NCI-H748 (cell line): ENCODE data around the gene GRIK5.

Experiments used
- DNase-seq: peaks from one replicate; lab custom pipeline; 2025; ENCODE audit not compliant: unreplicated experiment; lab: John Stamatoyannopoulos, UW

Gene GRIK5

GRCh38 chr19:42095142-42095813, 25.3 kb upstream of the GRIK5 start:
- DNase-seq, result no peak

DNA sequence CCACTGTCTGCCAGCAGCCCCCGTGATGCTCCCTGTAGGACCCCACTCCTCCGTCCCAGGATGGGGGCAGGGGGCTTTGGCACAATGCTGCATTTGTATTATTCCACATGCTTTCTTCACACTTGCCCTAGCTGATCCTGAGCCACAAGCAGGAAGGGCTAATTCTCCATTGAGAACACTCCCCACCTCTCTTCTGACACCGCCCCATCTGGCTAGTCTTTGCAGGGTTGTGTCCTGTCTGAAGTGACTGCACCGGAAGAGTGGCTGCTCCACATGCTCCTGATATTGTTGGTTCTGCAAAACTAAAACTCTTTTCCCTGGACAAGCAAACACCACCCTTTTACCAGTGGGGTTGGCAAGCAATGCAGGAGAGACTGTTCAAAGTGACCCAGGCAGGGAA, 23.9 kb upstream of the GRIK5 start:
- DNase-seq, result no peak

- DNase-seq, result no peak
Observed at GRCh38 chr19:42093505-42093904, 23.5 kb upstream of the GRIK5 start.

- peak; percentile 71 for DNase-seq
Observed at GRCh38 chr19:42092350-42092749, 22.3 kb upstream of the GRIK5 start.

DNA sequence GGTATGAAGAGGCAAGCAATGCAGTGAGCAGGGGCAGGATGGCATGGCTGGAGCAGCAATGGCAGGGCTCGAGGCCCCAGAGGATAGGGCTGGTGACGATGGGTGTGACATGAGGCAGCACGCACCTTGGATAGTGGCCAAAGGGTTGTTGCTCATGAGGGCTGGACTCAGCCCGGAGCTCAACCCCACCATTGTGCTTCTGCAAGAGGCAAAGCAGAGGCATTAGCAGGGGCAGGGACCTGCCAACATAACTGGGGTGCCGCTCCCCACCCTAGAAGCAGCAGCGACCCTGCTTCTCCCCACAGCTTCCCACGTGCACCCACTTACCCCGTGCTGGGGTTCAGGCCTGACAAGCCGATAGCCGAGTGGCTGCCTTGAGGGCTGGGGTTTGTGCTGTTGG, 21.7 kb upstream of the GRIK5 start:
- DNase-seq, result peak; percentile 40

DNA sequence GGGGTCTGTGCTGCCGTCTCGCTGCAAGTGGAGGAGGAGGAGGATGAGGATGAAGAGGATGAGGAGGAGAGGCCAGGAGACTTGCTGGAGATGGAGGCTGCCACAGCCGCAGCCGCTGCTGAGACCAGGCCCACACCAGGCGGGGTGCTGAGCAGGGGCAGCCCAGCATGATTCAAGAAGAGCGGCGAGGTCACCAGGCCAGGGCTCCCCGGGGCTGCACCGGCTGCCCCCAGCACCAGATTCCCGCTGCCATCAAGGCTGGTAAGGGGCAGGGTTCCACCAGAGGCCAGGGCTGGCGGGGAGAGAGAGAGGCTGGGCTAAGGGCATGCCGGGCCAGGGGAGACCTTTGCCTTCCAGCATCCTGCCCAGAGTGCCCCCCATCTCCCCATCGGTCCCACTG, 21.3 kb upstream of the GRIK5 start:
- no peak for DNase-seq

GRCh38 chr19:42090672-42091071, 20.7 kb upstream of the GRIK5 start:
- no peak for DNase-seq

- DNase-seq, result no peak
Observed at GRCh38 chr19:42089772-42090171, 19.8 kb upstream of the GRIK5 start.

DNA sequence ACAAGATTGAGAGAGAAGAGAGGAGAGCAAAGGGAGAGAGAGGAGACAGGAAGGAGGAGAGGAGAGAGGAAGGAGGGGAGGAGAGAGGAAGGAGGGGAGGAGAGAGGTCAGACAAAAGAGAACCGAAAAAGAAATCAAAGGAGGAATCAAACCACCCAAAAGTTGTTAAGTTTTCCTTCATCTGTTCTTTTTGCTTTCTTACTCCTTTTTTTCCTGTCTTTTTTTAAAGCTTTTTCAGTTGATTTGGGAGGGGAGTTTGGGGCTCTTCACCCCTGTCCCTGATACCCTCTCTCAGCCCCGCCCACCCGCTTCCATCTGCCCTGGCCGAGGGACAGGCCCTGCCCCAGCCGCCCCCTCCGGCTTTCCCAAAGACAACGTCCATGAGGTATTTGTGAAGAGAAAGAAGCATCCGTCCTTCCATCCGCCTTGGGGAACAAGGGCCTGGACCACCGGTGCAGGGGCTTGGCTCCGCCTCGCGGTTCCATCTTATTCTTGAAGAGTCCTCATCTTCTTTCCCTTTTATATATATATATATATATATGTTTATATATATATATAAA, 19.3 kb upstream of the GRIK5 start:
- DNase-seq, result no peak

- no peak for DNase-seq
Observed at GRCh38 chr19:42088471-42089190, 18.6 kb upstream of the GRIK5 start.

DNA sequence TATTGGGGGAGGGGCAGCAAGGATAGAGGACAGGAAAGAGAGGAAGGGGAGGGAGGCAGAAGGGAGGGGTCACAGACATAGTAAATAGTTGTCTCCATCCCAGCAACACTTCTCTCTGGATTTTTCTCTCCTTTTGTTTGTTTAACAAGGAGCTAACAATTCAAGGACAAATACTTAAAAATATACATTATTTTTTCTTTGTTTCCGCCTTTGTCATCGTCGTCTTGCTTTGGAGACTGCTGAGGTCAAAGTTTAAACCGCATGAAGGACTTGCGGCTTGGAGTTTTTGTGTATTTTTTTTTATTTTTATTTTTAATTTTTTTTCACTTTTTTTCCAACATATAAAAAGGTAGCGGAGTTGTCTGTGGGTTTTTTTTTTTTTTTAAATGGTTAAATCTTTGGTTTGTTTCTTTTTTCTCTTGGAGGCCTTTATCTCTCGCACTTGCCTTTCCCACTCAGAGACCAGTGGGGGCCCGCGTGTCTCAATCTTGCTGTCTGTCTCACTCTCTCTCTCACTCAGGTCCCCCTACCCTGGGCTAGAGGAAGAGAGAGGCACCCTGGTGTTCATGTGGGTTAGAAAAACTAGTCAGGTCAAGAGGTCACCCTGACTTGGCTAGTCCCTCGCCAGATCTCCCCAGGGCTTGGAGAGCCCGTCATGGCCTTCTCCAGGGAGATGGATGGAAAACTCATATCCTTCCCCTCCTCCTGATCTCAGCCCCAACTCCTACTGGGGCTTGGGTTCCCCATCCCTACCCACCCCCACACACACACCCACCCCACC, 17.0 kb upstream of the GRIK5 start:
- no peak for DNase-seq

DNA sequence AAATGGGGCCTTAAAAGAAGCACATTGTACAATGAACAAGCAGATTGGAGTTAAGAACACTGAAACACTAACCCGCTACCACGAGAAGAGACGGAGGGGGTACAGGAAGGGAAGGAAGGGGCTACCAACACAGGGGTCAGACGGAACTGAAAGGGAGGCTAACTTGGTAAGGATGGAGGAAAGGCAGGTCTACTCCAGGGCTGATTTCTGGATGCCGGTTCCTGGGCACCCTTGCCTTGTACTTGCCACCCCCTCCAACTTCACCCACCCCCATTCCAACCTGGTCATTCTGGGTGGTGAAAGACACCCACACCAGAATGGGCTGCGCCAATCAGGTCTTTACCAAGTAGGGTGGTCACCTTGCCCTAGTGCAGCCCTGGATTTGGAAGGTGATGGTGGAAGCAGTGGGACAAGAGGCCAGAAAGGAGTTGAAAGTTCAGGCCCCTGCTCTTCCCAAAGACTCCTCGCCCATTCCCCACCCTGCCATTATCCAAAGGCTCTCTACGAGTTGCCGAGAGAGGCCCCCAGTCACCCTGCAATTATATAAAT, 16.3 kb upstream of the GRIK5 start:
- DNase-seq, result no peak

GRCh38 chr19:42083537-42083936, 13.5 kb upstream of the GRIK5 start:
- no peak for DNase-seq

DNA sequence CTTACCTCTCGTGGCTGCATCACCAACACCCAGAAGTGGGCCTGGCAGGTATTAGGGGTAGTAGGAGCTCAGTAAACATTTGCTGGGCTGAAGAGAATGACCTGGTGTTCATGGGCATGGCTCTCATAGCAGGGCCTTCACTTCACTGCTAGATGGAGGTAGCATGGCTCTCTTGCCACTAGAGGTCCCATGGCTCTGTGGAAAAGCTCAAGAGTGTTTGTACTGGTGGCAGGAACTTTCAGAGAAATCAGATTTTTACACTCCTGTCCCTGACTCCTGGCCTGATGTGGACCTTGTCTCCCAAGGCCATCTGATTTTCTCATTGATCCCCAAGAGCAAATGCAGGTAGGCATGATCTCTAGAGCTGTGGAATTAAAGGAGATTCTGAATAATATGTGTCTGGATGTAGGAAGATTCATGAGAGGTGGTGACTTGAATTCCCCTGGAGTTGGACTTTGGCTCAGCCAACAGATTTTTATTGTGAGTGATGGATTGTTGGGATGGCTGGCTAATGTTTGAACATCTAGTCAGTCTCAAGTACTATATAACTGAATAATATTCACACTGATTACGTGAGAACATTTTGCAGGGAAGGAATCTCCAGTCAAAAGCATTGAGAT, 11.7 kb upstream of the GRIK5 start:
- peak; percentile 22 for DNase-seq

GRCh38 chr19:42080764-42081375, 10.9 kb upstream of the GRIK5 start:
- DNase-seq, result no peak

DNA sequence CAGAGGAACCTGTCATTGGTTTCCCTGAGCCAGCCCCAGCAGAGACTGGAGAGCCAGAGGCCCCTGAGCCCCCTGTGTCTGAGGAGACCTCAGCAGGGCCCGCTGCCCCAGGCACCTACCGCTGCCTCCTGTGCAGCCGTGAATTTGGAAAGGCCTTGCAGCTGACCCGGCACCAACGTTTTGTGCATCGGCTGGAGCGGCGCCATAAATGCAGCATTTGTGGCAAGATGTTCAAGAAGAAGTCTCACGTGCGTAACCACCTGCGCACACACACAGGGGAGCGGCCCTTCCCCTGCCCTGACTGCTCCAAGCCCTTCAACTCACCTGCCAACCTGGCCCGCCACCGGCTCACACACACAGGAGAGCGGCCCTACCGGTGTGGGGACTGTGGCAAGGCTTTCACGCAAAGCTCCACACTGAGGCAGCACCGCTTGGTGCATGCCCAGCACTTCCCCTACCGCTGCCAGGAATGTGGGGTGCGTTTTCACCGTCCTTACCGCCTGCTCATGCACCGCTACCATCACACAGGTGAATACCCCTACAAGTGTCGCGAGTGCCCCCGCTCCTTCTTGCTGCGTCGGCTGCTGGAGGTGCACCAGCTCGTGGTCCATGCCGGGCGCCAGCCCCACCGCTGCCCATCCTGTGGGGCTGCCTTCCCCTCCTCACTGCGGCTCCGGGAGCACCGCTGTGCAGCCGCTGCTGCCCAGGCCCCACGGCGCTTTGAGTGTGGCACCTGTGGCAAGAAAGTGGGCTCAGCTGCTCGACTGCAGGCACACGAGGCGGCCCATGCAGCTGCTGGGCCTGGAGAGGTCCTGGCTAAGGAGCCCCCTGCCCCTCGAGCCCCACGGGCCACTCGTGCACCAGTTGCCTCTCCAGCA, 10.1 kb upstream of the GRIK5 start:
- DNase-seq, result no peak

GRCh38 chr19:42079276-42079669, 9.3 kb upstream of the GRIK5 start:
- no peak for DNase-seq

DNA sequence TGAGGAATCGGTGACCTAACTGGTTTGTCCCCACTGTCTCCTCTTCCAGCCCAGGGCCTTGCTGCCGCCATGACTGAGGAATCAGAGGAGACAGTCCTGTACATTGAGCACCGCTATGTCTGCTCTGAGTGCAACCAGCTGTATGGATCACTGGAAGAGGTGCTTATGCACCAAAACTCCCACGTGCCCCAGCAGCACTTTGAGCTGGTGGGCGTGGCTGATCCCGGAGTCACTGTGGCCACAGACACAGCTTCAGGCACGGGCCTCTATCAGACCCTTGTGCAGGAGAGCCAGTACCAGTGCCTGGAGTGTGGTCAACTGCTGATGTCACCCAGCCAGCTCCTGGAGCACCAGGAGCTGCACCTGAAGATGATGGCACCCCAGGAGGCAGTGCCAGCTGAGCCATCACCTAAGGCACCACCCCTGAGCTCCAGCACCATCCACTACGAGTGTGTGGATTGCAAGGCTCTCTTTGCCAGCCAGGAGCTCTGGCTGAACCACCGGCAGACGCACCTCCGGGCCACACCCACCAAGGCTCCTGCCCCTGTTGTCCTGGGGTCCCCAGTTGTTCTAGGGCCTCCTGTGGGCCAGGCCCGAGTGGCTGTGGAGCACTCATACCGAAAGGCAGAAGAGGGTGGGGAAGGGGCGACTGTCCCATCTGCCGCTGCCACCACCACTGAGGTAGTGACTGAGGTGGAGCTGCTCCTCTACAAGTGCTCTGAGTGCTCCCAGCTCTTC, 8.7 kb upstream of the GRIK5 start:
- no peak for DNase-seq

GRCh38 chr19:42078058-42078457, 8.1 kb upstream of the GRIK5 start:
- DNase-seq, result no peak
